NK-92 (cell line): Measurements from ENCODE around the gene GPALPP1.
"Not testable (repeated sequence)": the region's sequence is repeated elsewhere in the genome, so short reads cannot be mapped to it uniquely, and the experiment has no call there.

ENCODE experiments used
- DNase-seq: peaks from one replicate; lab custom pipeline; 2025; ENCODE audit not compliant: unreplicated experiment; lab: John Stamatoyannopoulos, UW

Gene GPALPP1

DNA sequence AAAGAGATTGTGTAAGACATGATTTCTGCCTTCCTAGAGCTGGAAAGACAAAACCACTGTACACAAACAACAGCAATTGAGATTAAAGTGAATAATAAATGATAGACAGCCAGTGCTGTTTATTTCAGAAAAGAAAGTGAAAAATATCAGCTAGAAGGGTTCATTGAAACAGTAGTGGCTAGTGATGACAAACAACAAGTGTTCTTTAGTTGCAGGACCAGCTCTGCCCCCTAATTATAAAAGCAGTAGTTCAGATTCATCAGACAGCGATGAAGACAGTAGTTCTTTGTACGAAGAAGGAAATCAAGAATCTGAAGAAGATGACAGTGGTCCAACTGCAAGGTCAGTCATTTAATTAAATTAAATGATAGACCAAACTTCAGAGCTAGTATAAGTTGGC lies 14.8 kb downstream of the GPALPP1 start:
- no peak for DNase-seq

DNA sequence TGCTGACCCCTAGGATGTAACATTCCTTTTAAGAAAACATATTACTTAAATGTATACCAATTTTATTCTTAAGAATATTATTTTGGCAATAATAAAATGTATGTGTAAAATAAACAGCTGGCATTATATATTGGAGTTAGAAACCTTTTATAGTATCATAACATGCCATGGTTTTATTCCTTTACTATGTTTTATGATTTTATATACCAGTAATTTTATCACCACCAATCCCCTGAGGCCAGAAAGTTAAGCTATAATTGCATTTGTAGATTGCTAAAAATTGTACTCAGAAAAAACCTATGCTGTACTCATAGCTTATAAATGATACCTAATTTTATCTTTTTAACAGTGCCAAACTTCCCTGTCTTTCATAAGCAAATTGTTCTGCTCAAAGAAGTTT lies 17.9 kb downstream of the GPALPP1 start:
- no peak for DNase-seq

DNA sequence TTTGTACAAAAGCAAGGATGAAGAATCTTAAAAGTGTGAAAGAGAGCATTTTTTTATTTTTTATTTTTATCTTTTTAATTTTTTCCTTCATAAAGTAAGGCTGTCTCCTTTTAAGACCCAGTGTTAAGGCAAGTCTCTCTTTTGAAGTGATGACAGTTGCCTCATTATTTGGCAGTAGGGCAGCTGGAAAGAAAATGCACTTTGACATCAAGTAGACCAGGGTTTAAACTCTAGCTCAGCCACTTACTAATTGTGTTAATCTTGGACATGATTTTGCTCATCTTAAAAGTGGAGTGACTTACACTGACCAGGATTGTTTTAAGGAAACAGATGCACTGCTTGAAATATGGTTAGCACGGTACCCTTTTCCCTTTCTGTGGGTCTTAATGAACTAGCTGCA lies 18.5 kb downstream of the GPALPP1 start:
- DNase-seq, result no peak

DNA sequence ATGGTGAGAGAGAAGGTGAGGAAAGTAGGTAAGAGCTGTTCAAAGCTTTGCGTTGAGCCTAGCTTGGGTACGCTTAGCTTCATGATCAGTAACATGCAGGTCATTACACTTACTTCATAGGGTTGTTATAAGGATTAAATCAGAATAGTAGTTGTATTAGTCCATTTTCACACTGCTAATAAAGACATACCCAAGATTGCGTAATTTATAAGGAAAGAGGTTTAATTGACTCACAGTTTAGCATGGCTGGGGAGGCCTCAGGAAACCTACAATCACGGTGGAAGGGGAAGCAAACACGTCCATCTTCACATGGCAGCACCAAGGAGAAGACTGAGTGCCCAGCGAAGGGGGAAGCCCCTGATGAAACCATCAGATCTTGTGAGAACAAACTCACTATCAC lies 21.9 kb downstream of the GPALPP1 start:
- DNase-seq, result no peak

DNA sequence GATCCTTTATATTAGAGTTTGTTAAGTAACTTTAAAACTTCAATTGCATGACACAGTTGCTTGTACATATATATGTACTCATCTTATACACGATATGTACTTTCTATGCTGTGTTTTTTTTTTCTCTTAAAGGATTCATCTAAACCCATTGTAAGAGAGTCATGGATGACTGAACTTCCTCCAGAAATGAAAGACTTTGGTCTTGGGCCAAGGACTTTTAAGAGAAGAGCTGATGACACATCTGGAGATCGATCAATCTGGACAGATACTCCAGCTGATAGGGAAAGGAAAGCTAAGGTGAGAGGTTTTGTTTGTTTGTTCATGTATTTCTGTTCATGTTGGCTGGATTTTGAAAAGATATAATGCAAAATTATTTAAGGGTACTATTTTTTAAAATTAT lies 26.0 kb downstream of the GPALPP1 start:
- no peak for DNase-seq

DNA sequence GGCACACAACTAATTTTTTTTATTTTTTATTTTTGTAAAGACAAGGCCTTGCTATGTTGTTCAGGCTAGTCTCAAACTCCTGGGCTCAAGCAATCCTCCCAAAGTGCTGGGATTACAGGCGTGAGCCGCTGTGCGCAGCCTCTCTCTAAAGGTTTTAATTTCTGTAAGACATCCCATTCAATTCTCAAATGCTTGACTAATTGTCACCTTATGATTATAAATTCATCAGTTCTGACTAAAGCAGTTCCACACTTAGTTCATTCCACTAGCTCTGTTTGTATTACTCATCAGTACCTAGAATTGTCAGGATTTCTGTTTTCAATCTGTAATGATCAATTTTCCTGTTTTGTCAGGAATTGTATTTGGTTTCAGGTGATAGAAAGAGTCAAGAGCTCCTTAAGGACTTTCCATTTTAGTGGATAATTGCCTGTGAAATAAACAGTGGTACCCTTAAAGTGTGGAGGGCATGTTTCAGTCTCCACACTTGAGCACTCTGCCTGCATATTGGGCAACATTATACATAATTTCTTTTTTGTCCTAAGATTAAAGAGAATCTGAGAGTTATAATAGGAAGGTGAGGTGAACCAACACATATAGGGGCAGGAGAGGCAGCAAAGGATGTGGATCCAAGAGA lies 27.6 kb downstream of the GPALPP1 start:
- DNase-seq, result no peak

DNA sequence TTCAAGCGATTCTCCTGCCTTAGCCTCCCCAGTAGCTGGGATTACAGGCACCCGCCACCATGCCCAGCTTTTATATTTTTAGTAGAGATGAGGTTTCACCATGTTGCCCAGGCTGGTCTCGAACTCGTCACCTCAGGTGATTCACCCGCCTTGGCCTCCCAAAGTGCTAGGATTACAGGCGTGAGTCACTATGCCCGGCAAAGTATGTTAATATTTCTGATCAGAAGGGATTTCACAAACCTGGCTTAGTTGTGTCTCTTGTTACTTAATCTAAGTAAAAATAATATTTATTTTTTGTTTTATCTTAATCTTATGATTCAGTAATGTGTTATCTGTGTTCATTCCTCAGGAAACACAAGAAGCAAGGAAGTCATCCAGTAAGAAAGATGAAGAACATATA lies 30.6 kb downstream of the GPALPP1 start:
- not testable (repeated sequence) for DNase-seq

DNA sequence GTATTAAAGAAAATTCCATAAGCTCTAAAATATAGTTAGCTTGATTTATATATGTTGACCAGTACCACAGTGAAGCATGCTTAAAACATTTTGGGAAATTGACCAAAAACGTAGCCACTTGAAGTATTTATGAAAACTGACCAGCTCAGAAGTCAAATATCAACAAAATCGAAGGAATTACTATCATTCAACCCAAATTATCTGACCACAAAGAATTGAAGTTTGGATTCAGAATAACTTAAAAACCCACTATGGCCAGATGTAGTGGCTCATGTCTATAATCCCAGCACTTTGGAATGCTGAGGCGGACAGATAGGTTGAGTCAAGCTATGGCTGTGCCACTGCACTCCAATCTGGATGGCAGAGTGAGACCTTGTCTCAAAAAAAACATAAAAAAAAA lies 31.9 kb downstream of the GPALPP1 start:
- DNase-seq, result no peak

DNA sequence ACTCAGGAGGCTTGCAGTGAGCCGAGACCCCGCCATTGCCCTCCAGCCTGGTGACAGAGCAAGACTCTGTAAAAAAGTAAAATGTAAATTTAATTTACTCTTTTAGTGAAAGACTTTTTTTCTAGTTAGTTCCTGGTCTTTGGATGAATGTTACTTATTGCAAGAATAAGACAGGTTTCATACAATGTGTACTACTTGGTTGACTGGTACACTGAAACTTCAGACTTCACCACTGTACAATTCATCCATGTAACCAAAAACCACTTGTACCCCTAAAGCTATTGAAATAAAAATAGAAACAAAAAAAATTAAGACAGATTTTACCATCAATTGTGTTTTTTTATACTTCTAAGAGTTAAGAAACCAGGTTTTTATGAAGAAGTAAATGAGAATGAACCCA lies 35.5 kb downstream of the GPALPP1 start:
- DNase-seq, result no peak

DNA sequence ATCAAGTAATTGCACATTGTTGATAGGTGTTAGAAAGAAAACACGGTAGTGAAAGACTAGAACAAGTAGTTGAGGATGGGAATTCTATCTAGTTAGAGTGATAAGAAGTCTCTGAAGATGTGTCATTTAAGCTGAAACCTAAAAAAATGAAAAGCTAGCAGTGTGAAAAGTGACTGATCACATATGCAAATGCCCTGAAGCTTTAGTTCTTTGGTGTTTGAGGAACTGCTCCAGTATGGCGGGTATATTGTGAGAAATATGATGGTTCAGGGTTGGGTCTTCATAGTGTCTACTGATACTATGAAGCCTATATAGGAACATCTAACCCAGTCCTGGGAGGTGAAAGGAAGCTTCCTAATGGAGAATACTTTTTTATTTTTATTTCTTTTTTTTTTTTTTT lies 45.0 kb downstream of the GPALPP1 start:
- DNase-seq, result no peak

DNA sequence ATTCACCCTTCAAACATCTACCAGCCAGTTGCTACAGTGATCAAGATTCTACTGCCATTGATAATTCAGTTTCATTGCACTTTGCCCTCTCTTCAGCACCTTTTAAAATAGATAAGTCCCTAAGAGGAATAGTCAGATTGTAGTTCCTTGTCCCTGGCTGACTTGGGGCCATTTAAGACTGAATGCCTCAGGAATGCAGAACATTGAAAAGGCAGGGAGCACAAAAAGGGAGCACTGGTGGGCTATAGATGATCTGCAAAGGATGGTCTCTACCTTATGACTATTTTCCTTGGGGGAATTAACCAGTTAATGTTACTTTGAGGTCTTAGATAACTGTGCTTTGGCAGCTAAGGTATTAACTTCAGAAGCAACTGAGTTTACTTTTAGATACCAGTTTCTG lies 46.9 kb downstream of the GPALPP1 start:
- no peak for DNase-seq

DNA sequence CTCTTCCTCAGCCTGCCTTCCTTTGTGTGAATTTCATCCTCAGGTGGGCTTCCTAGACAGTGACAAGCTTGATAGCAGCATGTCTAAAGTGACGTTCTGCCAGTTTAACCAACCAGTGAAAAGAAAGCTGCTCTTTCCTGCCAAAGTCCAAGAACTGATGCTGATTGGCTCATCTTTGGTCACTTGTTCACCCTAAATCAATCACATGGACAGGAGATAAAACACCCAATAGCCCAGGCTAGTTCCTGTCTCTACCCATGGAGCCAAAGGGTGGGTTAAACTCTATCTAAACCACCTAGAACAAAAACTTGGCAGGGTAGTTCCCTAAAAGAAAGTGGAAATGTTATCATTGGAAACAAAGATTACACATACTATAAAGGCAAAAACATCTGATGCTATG lies 50.8 kb downstream of the GPALPP1 start:
- no peak for DNase-seq

DNA sequence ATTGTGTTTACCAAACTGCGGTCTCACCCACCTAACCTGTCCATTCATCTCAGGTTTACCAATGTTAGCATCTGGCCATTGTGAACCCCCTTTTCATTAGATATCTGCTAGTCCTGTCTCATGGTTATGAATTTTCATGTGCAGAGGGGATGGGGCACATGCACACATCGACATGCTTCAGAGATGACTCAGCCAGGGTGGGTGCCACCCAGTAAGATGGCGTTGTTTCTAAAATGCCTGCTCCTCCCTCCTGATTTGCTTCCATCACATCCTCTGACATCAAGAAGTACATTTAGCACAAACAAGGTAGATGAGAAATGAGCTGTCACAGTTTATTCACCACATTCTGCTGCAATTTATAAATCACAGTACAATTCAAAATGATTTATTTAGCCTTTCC lies 51.3 kb downstream of the GPALPP1 start:
- DNase-seq, result no peak

DNA sequence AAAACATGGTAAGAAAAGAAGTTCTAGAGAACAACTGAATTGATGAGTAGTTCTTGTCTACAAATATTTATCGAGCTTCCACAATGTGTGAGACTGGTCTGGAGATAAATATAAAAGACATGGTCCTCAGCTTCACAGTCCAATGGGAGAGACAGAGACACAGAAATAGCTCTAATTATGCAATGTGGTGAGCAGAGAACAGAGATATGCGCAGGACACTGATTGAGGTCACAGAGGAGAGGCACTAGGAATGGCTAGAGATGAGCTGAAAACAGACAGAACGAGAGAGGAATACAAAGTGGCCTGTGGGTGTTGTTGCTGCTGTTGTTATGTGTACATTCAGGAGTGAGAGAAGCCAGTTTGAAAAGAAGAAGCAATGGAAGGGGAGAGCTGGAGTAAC lies 53.2 kb downstream of the GPALPP1 start:
- no peak for DNase-seq

DNA sequence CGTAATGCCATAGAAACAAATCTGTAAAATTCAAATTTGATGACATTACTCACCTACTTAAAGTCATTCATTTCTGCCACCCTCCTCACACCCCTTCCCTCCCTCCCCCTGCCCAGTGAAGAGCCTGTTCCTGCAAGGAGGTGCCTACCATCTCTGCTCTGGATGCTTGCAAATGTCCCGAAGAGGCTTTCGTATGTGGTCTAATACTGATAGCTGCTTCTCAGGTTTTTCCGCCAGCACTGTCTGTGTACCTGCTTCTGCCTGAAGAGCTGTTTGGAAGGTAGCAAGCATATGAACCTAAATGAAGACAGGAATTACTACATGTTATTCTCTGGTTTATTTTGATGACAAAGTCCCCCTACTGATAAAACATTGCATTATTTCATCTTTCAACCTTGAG lies 57.1 kb downstream of the GPALPP1 start:
- no peak for DNase-seq

DNA sequence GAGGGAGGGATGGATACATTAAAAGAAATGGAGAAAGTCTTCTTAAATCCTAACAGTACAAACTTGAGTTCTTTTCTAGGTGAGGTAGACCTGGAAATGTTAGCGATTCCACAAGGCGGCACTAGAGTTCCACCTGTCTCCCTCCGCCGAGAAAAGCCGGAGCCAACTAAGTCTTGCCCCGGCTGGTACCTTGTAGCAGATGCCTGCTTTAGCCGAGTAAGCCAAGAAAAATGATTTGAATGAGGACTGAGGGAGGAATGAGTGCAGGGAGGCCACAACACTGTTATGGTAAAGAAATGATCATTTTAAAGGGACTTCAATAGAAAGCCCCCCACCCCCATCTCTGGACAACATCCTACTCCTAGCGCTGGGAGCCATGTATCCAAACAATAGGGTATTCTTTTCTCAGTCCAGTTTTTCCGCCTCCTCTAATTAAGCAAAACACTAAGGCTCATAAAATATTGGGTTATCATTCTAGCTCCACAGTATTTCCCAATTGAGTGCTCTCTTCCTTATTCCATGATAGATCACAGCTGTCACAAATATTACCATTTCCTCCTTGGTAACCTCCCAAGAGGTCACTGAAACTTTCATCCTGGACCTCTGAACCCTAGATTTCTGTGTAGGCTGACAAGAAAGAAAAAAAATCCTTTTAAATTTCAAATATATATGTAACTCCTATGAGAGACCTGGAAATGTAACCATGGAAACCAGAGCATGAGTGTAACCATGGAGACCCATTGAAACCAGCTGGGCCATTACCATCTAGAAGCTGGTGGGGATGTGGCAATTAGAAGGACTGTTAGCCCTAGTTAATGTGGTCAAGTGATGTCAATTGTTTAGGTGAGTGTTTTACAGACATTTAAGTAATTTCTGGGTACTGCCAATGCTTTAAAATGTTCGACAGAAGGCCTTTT lies 58.3 kb downstream of the GPALPP1 start:
- no peak for DNase-seq

DNA sequence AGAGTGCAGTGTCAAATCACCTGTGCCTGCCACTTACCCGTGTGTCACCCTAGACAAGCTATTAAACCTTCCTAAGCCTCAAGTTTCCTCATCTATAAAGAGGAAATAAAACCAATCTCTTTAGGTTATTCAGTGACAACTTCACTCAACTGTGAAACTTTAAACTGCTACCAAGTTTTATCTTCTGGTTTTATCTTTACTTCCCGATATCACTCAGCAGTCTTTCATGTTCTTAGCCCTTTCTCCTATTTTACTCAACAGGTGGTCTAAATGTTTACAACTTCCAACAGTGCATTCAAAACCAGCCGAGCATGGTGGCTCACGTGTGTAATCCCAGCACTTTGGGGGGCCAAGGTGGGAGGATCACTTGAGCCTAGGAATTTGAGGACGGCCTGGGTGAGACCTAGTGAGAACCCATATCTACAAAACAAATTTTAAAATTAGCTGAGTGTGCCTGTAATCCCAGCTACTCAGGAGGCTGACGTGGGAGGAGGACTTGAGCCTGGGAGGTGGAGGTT lies 59.6 kb downstream of the GPALPP1 start:
- DNase-seq, result no peak

DNA sequence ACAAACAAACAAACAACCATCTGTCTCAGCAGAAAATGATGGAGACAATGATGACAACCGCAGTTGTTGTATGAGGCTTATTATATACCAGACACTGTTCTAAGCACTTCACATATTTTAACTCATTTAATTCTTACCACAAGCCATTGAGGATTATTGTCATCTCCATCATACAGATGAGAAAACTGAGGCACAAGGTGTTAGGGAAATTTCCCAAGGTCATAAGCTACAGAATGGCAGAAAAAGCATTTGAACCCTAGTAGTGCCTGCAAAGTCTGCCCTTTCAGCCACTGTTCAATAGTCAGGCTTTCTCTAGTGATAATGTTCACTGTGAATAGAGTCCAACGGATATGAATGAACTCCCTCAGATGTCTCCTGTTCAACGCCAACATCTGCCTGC lies 60.1 kb downstream of the GPALPP1 start:
- DNase-seq, result no peak

DNA sequence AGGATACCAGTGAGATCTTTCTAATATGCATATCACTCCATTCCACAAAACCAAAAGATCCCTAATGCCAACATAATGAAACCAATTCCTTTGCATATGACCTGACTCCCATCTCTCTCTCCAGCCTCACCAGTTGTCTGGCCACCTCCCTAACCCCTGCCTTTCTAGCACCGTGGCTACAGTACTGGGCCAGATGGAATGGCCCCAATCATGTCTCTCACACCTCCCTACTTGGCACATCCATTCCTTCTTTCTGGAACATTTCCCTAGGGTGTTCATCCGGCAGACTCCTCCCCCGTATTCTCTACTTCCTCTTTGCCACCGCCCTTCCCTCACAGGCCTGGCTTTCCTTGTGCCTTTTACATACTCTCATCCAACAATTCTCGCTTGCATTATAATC lies 62.0 kb downstream of the GPALPP1 start:
- DNase-seq, result no peak

DNA sequence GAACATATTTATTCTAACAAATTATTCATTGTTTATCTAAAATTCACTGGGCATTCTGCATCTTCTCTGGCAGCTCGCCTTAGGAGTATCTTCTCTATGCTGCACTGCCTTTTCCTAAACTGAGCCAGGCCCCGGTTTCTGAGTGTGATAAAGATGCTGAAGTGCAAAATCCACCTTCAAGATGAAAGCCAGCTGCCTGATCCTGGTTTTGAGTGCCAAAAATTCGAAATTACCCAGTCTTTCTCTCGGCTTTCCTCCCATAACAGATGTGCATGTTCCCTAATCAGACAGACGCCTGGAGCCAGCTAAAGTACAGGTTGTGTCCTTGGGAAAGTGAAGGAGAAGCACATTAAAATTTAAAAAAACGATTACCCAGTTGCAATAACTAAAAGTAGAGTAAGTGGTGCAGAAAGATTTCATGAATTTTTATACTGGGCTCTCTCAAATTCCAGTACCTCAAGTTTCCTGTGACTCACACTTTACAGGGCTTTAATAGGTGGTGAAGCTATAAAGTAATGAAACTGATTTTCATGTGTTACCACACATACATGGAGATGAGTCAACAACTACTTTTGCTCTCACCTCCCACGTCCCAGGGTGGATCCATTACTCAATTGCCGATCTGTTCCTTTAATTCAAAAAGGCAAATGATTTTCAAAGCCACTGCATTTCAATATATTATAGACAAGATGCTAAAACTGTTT lies 66.0 kb downstream of the GPALPP1 start:
- no peak for DNase-seq

DNA sequence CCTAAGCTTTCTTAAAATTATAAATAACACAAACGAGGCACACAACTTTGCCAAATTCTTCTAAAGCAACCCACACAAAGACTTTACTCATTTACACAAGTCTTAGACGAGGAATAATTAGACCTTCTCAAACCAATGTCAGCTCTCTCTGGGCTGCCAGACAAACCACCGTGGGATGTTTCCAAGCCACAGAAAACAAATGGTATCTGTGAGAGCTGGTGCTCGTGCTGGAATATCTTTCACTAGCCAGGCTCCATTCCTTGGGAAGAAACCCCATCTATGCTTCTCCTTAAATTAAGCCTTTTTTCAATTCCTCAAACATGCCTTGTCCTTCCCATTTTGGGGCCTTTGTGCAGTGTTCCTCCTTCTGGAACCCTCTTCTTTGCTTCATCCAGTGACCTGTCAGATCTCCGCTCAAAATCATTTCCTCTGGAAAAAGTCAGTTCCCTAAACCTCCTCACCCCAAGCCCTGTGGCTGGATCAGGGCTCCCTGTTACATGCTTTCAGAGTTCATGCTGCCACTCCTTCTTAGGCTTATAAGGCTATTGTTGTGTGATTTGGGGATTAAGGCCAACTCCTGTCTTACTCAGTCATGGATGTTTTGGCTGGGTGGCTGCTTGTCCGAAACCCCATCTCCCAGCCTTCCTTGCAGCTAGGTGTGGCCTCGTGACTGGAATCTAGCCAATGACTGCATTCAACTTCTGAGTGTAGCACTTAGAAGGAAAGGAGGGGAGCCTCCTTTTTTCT lies 66.7 kb downstream of the GPALPP1 start:
- no peak for DNase-seq
